ENCODE measurements around the gene GPC4. TPM values are rescaled to one million over a fixed set of nuclear protein-coding genes. Genes with fewer than 3 reads are reported as not detected.
A peak's percentile ranks its signal among the peaks of the same experiment; 100 is the strongest.

The GPC4 gene
- total and polyA plus RNA-seq, 4 donors: 12.5 to 32.7 (median 21.9) TPM

DNA sequence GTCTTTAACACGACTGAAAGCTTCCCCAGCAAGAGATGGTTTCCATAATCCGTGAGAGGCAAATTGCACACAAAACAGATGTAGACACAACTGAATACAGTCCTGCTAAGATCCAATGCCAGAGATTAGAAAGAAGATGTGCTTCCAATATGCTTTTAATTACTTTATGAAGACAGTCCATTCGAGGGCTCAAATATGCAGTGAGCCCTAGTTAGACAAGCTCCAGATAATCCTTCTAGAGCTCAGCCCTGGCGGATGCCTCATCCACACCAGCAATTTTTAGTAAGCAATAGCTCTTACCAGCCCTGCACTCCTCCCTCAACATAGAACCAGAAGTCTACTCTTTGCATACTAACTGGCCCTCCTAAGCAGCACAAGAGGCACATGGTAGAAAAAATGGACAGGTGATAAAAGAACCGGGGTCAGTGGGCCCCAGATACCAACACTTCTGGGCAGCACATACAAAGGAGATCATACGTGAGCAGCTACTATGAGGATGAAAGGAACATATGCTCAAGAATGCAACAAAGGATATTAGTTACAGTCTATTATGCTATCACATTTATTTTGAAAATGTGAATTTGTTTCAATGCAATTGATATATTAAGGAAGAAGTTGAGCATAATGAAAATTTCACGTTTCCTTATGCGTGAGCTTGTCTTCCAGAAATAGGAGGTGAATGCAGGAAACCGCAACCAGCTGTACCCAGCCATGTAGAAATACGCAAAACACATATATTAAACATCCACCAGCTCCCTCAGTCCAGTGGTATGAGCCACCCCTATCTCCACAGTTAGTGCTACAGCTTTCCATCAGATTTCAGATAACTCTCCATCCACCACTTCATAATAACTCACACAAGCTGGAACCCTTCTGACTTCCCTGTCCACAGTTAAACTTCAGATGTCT lies 34.3 kb downstream of the GPC4 start:
- Histone ChIP-seq H3K4me3 (ENCODE audit: low read length in 2 of 2) (no peak overlapping the region), H3K9me3 (ENCODE audit: control insufficient read depth, low read length) (no peaks in the 10 kb centered on the region), H3K36me3 (ENCODE audit: control insufficient read depth in 1 of 2, insufficient read depth in 2 of 2, low read length in 1 of 2) (no peaks in the 10 kb centered on the region), H3K27ac (ENCODE audit: low read depth in 1 of 2, low read length in 2 of 2) (no peak overlapping the region), H3K27me3 (ENCODE audit: control insufficient read depth in 1 of 2, insufficient read depth in 2 of 2, low read length in 1 of 2) (no peaks in the 10 kb centered on the region), H3K4me1 (ENCODE audit: control insufficient read depth in 1 of 2, insufficient read depth in 2 of 2, low read length in 2 of 2) (peaks cover 0 to 1% of the 10 kb centered on the region in 2 donors)
- intact Hi-C loops (cut with DNase I): no loop called here
- DNase-seq: no peak
- 75 to 89% methylated on average over 10 of the region's 10 CpGs for whole genome bisulfite sequencing, 2 donors
- ATAC-seq (ENCODE audit: low FRiP score): no peak

DNA sequence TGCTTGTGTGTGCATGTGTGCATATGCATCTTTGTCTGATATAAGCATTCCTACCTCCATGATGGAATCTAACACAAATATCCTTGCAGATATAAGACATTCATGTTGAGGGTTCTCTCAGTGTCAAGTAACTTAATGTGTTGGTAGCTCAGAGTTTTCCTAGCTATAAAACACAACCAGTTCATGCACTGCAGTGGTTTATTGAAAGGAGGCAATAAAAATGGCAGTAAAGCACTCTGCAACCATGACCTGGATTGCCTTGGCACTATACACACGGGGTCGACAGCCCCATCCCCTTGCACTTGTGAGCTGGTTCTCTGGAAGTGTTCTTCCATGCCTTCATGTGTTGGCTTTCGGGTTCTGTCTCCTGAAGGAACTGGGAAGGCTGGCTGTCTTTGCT lies 38.9 kb downstream of the GPC4 start:
- WGBS, 2 donors: 67 to 84% methylated on average over 3 of the region's 3 CpGs
- Histone ChIP-seq H3K4me1 (ENCODE audit: control insufficient read depth in 1 of 2, insufficient read depth in 2 of 2, low read length in 2 of 2) (peaks cover 0 to 1% of the 10 kb centered on the region in 2 donors), H3K36me3 (ENCODE audit: control insufficient read depth in 1 of 2, insufficient read depth in 2 of 2, low read length in 1 of 2) (no peaks in the 10 kb centered on the region), H3K9me3 (ENCODE audit: control insufficient read depth, low read length) (no peaks in the 10 kb centered on the region), H3K27me3 (ENCODE audit: control insufficient read depth in 1 of 2, insufficient read depth in 2 of 2, low read length in 1 of 2) (no peaks in the 10 kb centered on the region), H3K27ac (ENCODE audit: low read depth in 1 of 2, low read length in 2 of 2) (no peak overlapping the region), H3K4me3 (ENCODE audit: low read length in 2 of 2) (no peak overlapping the region)
- ATAC-seq (ENCODE audit: low FRiP score) (no peak), DNase-seq (no peak)
- intact Hi-C loops (cut with DNase I): no loop called here

DNA sequence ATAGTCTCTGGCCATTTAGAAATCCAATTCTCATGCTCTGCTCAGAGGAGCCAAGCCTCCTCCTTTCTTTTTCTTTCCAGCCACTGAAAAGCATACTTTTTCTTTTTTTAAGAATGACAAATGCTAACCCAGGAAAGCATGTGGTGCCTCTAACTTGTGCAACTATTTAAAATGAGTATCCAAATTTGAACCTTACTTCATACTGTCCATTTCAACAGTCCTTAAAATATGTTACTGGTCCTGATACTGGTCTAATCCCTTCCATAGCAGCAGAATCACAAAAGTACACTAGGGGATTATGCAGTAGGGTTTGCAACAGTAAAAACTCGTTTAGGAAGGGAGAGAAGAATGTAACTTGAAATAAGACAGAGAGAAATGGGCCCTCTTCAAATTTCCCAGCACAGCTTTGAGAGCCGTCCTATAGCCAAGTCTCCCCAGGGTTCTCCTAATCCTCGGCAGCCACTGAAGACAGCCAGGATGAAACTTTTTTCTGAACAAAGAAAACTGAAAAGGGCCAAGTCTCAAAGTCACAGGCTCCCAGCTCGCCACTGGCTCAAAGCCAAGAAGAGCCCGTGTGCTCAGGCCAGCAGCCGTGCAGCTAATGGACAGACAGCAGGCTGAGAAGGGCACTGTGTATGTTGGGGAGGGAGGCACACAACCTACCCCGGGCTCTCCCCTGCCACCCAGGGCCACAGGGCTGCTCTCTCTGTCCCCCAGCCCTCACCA lies 39.5 kb downstream of the GPC4 start:
- Histone ChIP-seq H3K36me3 (ENCODE audit: control insufficient read depth in 1 of 2, insufficient read depth in 2 of 2, low read length in 1 of 2) (no peaks in the 10 kb centered on the region), H3K4me1 (ENCODE audit: control insufficient read depth in 1 of 2, insufficient read depth in 2 of 2, low read length in 2 of 2) (peaks cover 0 to 1% of the 10 kb centered on the region in 2 donors), H3K9me3 (ENCODE audit: control insufficient read depth, low read length) (no peaks in the 10 kb centered on the region), H3K27me3 (ENCODE audit: control insufficient read depth in 1 of 2, insufficient read depth in 2 of 2, low read length in 1 of 2) (no peaks in the 10 kb centered on the region), H3K27ac (ENCODE audit: low read depth in 1 of 2, low read length in 2 of 2) (peak overlapping the region in 1 of 2 donors; percentile 29), H3K4me3 (ENCODE audit: low read length in 2 of 2) (no peak overlapping the region)
- WGBS, 2 donors: 3 to 25% methylated on average over 7 of the region's 7 CpGs
- DNase-seq: peak; percentile 50 to 75
- ATAC-seq (ENCODE audit: low FRiP score): peak; percentile 65
- intact Hi-C loops (cut with DNase I): no loop called here

DNA sequence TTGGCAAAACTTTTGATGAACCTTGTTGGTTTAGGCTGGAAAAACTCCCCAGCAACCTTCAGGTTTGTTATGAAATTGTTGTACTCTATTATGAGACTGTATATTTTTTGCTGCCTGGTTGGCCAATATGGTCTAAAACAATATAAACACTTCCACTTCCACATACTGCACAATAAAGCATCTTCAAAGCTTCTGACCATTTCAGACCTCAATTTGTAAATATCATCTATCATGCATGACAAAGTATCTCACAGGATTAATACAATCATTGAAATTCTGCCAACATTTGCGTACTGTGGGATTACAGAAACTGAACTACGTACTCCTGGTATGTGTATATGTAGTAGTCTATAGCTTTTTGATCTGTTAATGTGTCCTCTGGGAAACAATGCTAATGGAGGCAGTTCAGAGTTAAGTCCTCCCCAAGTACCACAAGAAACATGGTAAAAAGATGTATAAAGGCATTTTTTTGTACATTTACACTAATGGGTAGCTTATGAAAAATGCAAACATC lies 40.4 kb downstream of the GPC4 start:
- Histone ChIP-seq H3K27ac (ENCODE audit: low read depth in 1 of 2, low read length in 2 of 2) (no peak overlapping the region), H3K4me1 (ENCODE audit: control insufficient read depth in 1 of 2, insufficient read depth in 2 of 2, low read length in 2 of 2) (peaks cover 0 to 1% of the 10 kb centered on the region in 2 donors), H3K36me3 (ENCODE audit: control insufficient read depth in 1 of 2, insufficient read depth in 2 of 2, low read length in 1 of 2) (no peaks in the 10 kb centered on the region), H3K27me3 (ENCODE audit: control insufficient read depth in 1 of 2, insufficient read depth in 2 of 2, low read length in 1 of 2) (no peaks in the 10 kb centered on the region), H3K9me3 (ENCODE audit: control insufficient read depth, low read length) (no peaks in the 10 kb centered on the region), H3K4me3 (ENCODE audit: low read length in 2 of 2) (no peak overlapping the region)
- ATAC-seq (ENCODE audit: low FRiP score): no peak
- intact Hi-C loops (cut with DNase I): no loop called here
- WGBS, 2 donors: 80 to 86% methylated on average over 2 of the region's 2 CpGs
- DNase-seq: no peak

DNA sequence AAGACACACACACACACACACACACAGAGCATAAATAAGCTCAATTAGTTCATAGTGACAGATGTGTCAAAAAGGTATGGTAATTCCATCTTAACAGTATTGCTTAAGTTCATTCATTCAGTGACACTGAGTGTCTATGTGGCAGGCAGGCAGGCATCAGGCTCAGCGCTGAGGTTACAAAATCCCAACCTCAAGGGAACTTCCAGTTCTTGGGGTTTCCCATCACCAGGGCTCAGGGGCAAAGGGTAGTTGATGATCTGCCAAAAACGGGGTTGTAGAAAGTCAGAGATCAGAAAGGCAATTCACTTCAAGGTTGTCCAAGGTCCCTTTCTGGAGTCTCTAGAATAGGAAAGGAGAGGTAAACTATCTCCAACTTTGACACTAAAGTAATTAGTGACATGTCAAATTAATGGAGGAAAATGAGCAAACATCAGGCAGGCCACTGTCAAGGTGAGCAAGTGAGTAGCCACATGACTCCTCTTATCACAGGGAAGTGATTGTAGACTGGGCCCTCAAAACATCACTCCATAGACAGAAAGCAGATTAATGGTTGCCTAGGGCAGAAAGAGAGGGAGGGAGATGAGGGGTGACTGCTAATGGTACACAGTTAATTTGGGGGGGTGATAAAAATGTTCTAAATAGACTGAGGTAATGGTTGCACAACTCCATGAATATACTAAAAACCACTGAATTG lies 41.8 kb downstream of the GPC4 start:
- no peaks in the 10 kb centered on the region for H3K27me3 ChIP-seq (ENCODE audit: control insufficient read depth in 1 of 2, insufficient read depth in 2 of 2, low read length in 1 of 2)
- intact Hi-C loops (cut with DNase I): no loop called here
- H3K4me3 ChIP-seq (ENCODE audit: low read length in 2 of 2): no peak overlapping the region
- H3K9me3 ChIP-seq (ENCODE audit: control insufficient read depth, low read length): no peaks in the 10 kb centered on the region
- no peaks in the 10 kb centered on the region for H3K36me3 ChIP-seq (ENCODE audit: control insufficient read depth in 1 of 2, insufficient read depth in 2 of 2, low read length in 1 of 2)
- 73 to 87% methylated on average over 2 of the region's 2 CpGs for WGBS, 2 donors
- peaks cover 0 to 1% of the 10 kb centered on the region in 2 donors for H3K4me1 ChIP-seq (ENCODE audit: control insufficient read depth in 1 of 2, insufficient read depth in 2 of 2, low read length in 2 of 2)
- ATAC-seq (ENCODE audit: low FRiP score) (no peak), DNase-seq (no peak)
- no peak overlapping the region for H3K27ac ChIP-seq (ENCODE audit: low read depth in 1 of 2, low read length in 2 of 2)

DNA sequence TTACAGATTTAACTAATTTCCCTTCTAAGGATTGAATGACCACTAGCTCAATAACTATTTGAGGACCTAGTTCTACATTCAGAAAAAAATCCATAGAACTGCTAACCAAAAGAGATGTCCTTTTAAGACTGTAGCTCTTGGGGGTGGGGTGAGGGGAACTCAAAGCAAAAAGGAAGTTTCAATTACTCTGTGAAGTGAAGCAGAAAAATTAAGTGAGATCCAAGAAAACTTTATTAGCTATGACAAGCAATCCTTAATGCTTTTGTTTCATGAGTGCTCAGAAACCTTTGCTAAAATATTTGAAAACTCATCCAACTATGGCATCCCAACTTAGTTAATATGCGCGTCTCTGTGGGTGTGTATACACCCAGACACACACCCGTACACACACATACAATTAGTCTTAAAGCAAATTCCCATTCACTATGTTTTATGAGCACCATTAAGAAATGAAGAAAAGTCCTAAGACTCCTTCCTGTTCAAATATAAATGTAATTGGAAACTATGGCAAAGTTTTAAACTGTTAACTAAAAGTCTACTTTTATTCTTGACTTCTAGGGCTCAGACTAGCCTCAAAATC lies 44.5 kb downstream of the GPC4 start:
- Histone ChIP-seq H3K9me3 (ENCODE audit: control insufficient read depth, low read length) (no peaks in the 10 kb centered on the region), H3K4me1 (ENCODE audit: control insufficient read depth in 1 of 2, insufficient read depth in 2 of 2, low read length in 2 of 2) (peaks cover 0 to 4% of the 10 kb centered on the region in 2 donors), H3K27ac (ENCODE audit: low read depth in 1 of 2, low read length in 2 of 2) (no peak overlapping the region), H3K4me3 (ENCODE audit: low read length in 2 of 2) (no peak overlapping the region), H3K27me3 (ENCODE audit: control insufficient read depth in 1 of 2, insufficient read depth in 2 of 2, low read length in 1 of 2) (no peaks in the 10 kb centered on the region), H3K36me3 (ENCODE audit: control insufficient read depth in 1 of 2, insufficient read depth in 2 of 2, low read length in 1 of 2) (no peaks in the 10 kb centered on the region)
- 84 to 96% methylated on average over 3 of the region's 3 CpGs for WGBS, 2 donors
- ATAC-seq (ENCODE audit: low FRiP score) (no peak), DNase-seq (no peak)
- intact Hi-C loops (cut with DNase I): no loop called here

DNA sequence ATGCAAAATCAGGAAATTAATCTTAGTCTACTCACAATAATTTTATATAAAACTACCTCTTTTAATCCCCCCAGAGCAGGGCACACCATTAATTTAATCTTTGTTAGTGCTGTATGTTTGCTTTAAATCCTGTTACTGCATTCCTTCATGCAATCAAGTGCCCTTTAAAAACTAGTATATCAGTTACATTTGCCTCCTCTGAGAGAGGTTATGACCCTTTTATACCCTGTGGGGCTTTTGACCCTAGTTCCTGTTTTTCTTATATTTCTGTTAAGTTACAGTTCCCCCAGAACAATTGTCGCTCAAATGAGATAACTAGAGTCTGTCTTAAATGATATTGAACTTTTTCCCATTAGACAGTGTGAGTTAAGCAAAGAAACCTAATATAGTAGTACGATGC lies 46.2 kb downstream of the GPC4 start:
- intact Hi-C loops (cut with DNase I): no loop called here
- ATAC-seq (ENCODE audit: low FRiP score) (no peak), DNase-seq (no peak)
- Histone ChIP-seq H3K4me3 (ENCODE audit: low read length in 2 of 2) (no peak overlapping the region), H3K9me3 (ENCODE audit: control insufficient read depth, low read length) (no peaks in the 10 kb centered on the region), H3K27me3 (ENCODE audit: control insufficient read depth in 1 of 2, insufficient read depth in 2 of 2, low read length in 1 of 2) (no peaks in the 10 kb centered on the region), H3K27ac (ENCODE audit: low read depth in 1 of 2, low read length in 2 of 2) (no peak overlapping the region), H3K4me1 (ENCODE audit: control insufficient read depth in 1 of 2, insufficient read depth in 2 of 2, low read length in 2 of 2) (peaks cover 2 to 5% of the 10 kb centered on the region in 2 donors), H3K36me3 (ENCODE audit: control insufficient read depth in 1 of 2, insufficient read depth in 2 of 2, low read length in 1 of 2) (no peaks in the 10 kb centered on the region)
- WGBS, 2 donors: 84 to 90% methylated on average over 2 of the region's 2 CpGs

DNA sequence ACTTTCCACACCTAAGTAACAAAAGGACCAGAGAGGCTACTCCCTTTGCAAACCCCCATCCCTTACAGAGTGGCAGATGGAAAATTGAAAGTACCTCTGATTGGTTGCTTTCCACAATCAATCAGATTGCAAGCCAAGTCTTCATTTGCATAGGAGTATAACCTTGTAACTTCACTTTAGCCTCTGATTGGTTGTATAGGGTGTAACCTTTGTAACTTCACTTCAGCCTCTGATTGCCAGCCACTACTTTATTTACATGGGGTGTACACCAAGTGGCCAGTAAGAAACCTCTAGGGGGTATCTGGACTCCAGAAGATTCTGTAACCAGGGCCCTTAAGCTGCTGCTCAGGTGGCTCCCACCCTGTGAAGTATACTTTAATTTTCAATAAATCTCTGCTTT lies 48.6 kb downstream of the GPC4 start:
- Histone ChIP-seq H3K27ac (ENCODE audit: low read depth in 1 of 2, low read length in 2 of 2) (no peak overlapping the region), H3K36me3 (ENCODE audit: control insufficient read depth in 1 of 2, insufficient read depth in 2 of 2, low read length in 1 of 2) (no peaks in the 10 kb centered on the region), H3K4me1 (ENCODE audit: control insufficient read depth in 1 of 2, insufficient read depth in 2 of 2, low read length in 2 of 2) (peaks cover 4 to 5% of the 10 kb centered on the region in 2 donors), H3K27me3 (ENCODE audit: control insufficient read depth in 1 of 2, insufficient read depth in 2 of 2, low read length in 1 of 2) (no peaks in the 10 kb centered on the region), H3K4me3 (ENCODE audit: low read length in 2 of 2) (no peak overlapping the region), H3K9me3 (ENCODE audit: control insufficient read depth, low read length) (no peaks in the 10 kb centered on the region)
- ATAC-seq (ENCODE audit: low FRiP score) (no peak), DNase-seq (no peak)
- intact Hi-C loops (cut with DNase I): no loop called here

All from aorta (tissue), 5 donors.